ENCODE results near the gene ZMIZ1.

Gene ZMIZ1

DNA sequence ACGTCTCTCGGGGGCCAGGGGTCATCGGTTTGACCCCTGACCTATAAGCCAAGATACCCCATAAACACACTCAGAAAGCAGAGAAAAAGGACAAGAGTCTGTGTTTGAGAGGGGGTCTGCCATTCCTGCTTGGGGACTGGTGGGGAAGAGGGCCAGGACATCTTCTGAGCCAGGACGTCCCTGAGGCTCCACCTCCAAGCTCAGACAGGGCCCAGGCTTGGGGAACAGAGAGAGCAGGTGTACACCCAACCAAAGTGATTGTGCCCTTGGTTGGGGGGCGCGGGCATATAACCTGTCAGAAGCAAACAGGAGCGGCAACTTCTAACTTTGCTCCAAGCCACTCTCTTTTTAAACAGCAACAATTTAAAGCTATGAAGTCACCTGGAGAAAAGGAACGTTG, 244.6 kb downstream of the ZMIZ1 start:
- H3K4me3 ChIP-seq (ENCODE audit: low read length): no peak overlapping the region

DNA sequence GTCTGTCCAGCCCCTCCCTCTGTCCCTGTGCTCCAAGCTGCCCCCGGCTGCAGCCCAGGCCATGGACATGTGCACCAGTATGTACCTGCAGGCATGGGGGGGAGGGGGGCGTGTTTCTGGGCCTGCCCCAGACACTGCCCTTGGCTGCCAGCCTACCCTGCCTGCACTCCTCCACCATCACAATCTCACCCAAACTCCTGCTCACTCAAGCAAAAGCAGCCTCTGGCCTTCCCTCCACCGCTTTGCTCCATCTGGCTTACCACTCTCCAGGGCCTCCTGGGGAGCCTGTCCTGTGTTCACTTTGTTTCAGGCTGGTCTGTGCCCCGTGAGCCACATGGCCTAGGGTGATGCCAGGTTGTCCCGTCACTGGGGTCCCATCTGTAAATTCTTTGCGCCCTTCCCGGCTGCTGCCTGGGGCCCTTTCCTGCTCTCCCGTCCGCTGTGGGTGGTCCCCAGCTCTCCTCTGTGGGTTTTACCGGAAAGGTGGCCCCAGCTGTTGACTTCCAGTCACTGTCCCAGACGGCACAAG, 245.2 kb downstream of the ZMIZ1 start:
- no peak overlapping the region for H3K27ac ChIP-seq (ENCODE audit: low read length)
- no peaks in the 10 kb centered on the region for H3K9me3 ChIP-seq (ENCODE audit: control insufficient read depth, low read depth, low read length)
- H3K4me3 ChIP-seq (ENCODE audit: low read length): no peak overlapping the region
- H3K4me1 ChIP-seq (ENCODE audit: control insufficient read depth, low read depth, low read length): peaks cover 17% of the 10 kb centered on the region
- peaks cover 7% of the 10 kb centered on the region for H3K36me3 ChIP-seq (ENCODE audit: control insufficient read depth, low read depth, low read length)
- no peak overlapping the region for H3K9ac ChIP-seq (ENCODE audit: low read length)
- no peaks in the 10 kb centered on the region for H3K27me3 ChIP-seq (ENCODE audit: control insufficient read depth, insufficient read depth, low read length)

More for the DNA sequence above, 244.6 kb downstream of the ZMIZ1 start:
- no peak overlapping the region for H3K9ac ChIP-seq (ENCODE audit: low read length)
- no peak overlapping the region for H3K27ac ChIP-seq (ENCODE audit: low read length)
- peaks cover 17% of the 10 kb centered on the region for H3K4me1 ChIP-seq (ENCODE audit: control insufficient read depth, low read depth, low read length)
- no peaks in the 10 kb centered on the region for H3K9me3 ChIP-seq (ENCODE audit: control insufficient read depth, low read depth, low read length)
- H3K36me3 ChIP-seq (ENCODE audit: control insufficient read depth, low read depth, low read length): peaks cover 14% of the 10 kb centered on the region
- H3K27me3 ChIP-seq (ENCODE audit: control insufficient read depth, insufficient read depth, low read length): no peaks in the 10 kb centered on the region

DNA sequence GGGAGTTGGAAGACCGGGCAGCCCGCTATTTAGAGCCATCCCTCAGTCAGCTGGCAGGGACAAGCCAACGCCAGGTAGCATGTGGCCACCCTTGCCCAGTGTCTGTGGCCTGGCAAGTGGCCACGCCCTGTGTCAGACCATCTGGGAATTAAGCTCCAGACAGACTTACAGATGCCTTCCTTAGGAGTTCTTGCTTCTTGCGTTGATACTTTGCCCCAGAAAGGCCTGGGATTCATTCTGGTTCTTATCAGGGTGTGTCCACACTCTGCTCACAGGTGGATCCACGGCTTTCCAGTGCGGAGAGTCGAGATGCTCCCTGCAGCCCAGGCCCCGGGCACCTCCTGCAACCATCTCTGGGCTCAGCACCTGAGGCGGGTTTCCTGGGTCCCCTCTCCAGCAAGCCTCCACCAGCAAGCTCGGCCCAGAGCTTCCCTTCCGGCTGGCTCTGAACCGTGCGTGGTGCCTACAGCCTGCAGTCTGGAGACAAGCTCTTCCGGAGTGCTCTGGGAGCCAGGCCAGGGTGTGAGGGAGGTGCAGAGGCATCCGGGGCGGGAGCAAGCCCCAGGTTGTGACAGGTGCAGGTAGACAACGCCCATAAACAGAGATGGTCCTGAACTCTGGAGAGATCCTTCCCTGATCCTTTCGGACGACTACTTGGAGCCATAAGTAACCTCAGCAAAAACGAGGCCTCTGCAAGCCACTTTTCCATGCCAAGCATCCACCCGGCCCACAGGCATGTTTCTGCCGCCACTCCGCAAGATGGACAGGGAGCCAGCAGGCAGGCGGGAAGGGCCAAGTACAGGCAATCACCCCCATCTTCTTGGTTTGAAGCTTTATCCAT, 246.2 kb downstream of the ZMIZ1 start:
- no peaks in the 10 kb centered on the region for H3K27me3 ChIP-seq (ENCODE audit: control insufficient read depth, insufficient read depth, low read length)
- no peaks in the 10 kb centered on the region for H3K9me3 ChIP-seq (ENCODE audit: control insufficient read depth, low read depth, low read length)
- no peak overlapping the region for H3K9ac ChIP-seq (ENCODE audit: low read length)
- no peak overlapping the region for H3K27ac ChIP-seq (ENCODE audit: low read length)
- H3K36me3 ChIP-seq (ENCODE audit: control insufficient read depth, low read depth, low read length): peaks cover 6% of the 10 kb centered on the region
- no peak overlapping the region for H3K4me3 ChIP-seq (ENCODE audit: low read length)
- peaks cover 17% of the 10 kb centered on the region for H3K4me1 ChIP-seq (ENCODE audit: control insufficient read depth, low read depth, low read length)

DNA sequence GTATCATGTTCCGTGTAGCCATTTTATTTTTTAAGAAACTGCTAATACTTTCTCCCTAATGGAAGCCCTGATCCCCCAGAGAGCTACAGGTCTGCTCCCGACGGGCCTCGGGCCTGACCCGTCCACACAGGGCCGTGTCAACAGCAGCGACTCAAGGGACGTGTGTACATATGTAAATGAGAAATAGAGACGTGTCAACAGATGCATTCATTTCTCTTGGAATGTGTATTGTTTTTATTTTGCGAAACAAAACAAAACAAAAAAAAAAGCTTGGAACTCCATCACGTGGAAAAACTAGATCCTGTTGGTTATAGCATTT, 246.8 kb downstream of the ZMIZ1 start:
- peaks cover 17% of the 10 kb centered on the region for H3K4me1 ChIP-seq (ENCODE audit: control insufficient read depth, low read depth, low read length)
- no peak overlapping the region for H3K27ac ChIP-seq (ENCODE audit: low read length)
- H3K9me3 ChIP-seq (ENCODE audit: control insufficient read depth, low read depth, low read length): no peaks in the 10 kb centered on the region
- H3K27me3 ChIP-seq (ENCODE audit: control insufficient read depth, insufficient read depth, low read length): no peaks in the 10 kb centered on the region
- H3K9ac ChIP-seq (ENCODE audit: low read length): no peak overlapping the region
- no peak overlapping the region for H3K4me3 ChIP-seq (ENCODE audit: low read length)
- peaks cover 6% of the 10 kb centered on the region for H3K36me3 ChIP-seq (ENCODE audit: control insufficient read depth, low read depth, low read length)

DNA sequence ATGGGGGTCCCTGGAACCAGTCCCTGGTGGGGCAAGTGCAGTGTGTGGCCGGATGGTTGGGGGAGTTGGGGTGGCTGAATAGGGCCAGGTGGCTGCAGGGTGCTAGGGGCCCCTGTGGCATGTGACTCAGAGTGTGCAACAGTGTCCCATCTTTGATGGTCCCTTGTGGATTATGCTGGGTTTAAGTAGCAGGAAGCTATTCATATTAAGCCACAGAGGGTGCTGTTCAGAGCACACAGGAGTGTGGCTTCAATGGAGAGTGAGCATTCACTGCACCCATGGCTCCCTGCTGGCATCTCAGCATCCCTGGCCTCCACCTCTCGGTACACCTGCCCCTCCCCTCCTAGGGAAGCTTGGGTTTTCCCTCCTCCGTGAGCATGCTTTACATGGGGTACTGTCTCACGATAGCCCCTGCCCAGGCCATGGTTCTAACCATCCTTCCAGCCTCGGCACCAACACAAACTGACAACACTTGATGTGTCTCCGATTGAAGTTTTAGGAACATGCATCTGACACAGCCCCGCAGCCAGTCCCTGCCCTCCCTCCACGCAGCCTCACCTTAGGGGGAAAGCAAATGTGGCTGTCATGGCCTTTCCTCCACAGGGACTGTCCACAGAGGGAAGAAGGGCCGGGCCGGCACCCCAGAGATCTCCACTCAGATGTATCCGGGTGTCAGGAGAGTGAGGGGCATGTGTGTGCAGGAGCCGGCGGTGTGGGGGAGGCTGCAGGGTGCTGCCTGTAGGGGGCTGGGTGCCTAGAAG, 248.1 kb downstream of the ZMIZ1 start:
- no peak overlapping the region for H3K9ac ChIP-seq (ENCODE audit: low read length)
- H3K9me3 ChIP-seq (ENCODE audit: control insufficient read depth, low read depth, low read length): no peaks in the 10 kb centered on the region
- H3K36me3 ChIP-seq (ENCODE audit: control insufficient read depth, low read depth, low read length): peaks cover 6% of the 10 kb centered on the region
- peaks cover 17% of the 10 kb centered on the region for H3K4me1 ChIP-seq (ENCODE audit: control insufficient read depth, low read depth, low read length)
- H3K27me3 ChIP-seq (ENCODE audit: control insufficient read depth, insufficient read depth, low read length): no peaks in the 10 kb centered on the region
- H3K27ac ChIP-seq (ENCODE audit: low read length): no peak overlapping the region
- no peak overlapping the region for H3K4me3 ChIP-seq (ENCODE audit: low read length)

DNA sequence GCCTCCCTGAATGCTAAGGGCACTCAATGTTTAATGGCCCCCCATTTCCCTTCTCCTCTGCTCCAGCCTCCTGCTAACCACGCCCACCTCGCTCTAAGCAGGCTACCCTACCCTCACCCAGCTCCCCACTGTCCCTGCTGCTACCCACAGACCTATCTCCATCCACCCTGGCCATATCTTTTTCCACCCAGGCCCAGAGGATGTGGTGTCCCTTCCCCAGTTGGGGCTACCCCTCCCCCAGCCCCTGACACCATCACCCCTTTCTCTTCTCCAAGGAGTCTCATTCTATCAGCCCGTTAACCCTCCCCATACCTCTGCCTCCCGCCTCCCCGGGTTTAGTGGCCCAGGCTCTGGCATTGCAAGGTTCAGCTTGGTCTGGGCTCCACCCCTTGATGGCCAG, 249.6 kb downstream of the ZMIZ1 start:
- no peak overlapping the region for H3K9ac ChIP-seq (ENCODE audit: low read length)
- H3K9me3 ChIP-seq (ENCODE audit: control insufficient read depth, low read depth, low read length): no peaks in the 10 kb centered on the region
- no peak overlapping the region for H3K4me3 ChIP-seq (ENCODE audit: low read length)
- H3K36me3 ChIP-seq (ENCODE audit: control insufficient read depth, low read depth, low read length): no peaks in the 10 kb centered on the region
- H3K27ac ChIP-seq (ENCODE audit: low read length): no peak overlapping the region
- H3K27me3 ChIP-seq (ENCODE audit: control insufficient read depth, insufficient read depth, low read length): no peaks in the 10 kb centered on the region
- H3K4me1 ChIP-seq (ENCODE audit: control insufficient read depth, low read depth, low read length): peaks cover 17% of the 10 kb centered on the region

DNA sequence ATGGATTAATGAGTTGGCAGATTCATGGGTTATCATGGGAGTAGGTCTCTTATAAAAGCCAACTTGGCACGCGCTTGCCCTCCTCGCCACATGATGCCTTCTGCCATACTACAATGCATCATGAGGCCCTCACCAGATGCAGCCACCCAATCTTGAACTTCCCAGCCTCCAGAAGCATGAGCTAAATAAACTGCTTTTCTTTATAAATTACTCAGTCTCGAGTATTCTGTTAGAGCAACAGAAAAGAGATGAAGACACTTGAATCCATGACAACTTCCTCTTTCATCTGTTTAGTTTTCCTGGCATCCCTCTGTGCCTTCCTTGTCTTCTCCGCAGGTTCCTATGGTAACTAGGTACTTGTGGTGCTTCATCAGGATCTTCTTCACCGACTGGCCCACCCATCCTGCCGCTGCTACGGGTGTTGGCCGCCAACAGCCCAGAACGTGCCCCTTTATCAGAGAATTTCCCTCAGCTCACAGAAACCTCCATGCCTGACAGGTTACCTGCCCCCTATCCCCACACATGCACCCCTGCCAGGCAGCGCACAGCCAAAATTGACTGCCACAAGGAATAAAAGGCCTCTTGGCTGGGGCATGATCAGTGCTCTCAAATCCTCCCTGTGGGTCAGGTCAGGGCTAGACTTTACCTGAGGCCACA, 250.5 kb downstream of the ZMIZ1 start:
- Histone ChIP-seq H3K9ac (ENCODE audit: low read length) (no peak overlapping the region), H3K9me3 (ENCODE audit: control insufficient read depth, low read depth, low read length) (no peaks in the 10 kb centered on the region), H3K27me3 (ENCODE audit: control insufficient read depth, insufficient read depth, low read length) (no peaks in the 10 kb centered on the region), H3K4me3 (ENCODE audit: low read length) (no peak overlapping the region), H3K4me1 (ENCODE audit: control insufficient read depth, low read depth, low read length) (peaks cover 17% of the 10 kb centered on the region), H3K27ac (ENCODE audit: low read length) (no peak overlapping the region), H3K36me3 (ENCODE audit: control insufficient read depth, low read depth, low read length) (no peaks in the 10 kb centered on the region)

DNA sequence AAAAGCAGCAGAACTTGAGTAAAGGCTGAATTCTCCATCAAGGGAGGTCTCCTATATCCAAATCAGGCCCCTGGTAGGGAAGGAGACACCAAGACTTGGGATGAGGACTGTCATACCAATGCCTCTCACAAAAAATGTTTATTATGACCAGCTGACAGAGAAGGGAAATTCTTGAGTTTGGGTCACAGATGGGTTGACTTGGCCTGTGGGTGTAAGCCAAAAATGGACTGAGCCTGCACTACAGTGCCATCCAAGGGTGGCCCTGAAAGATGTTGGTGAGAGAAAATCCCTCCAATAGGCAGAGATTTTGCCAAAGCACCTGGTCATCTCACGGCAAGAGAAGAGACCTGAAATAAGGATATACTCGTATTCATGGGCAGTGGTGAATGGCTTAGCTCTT, 251.6 kb downstream of the ZMIZ1 start:
- peaks cover 17% of the 10 kb centered on the region for H3K4me1 ChIP-seq (ENCODE audit: control insufficient read depth, low read depth, low read length)
- no peaks in the 10 kb centered on the region for H3K36me3 ChIP-seq (ENCODE audit: control insufficient read depth, low read depth, low read length)
- H3K27ac ChIP-seq (ENCODE audit: low read length): no peak overlapping the region
- no peak overlapping the region for H3K4me3 ChIP-seq (ENCODE audit: low read length)
- H3K9ac ChIP-seq (ENCODE audit: low read length): no peak overlapping the region
- H3K27me3 ChIP-seq (ENCODE audit: control insufficient read depth, insufficient read depth, low read length): no peaks in the 10 kb centered on the region
- H3K9me3 ChIP-seq (ENCODE audit: control insufficient read depth, low read depth, low read length): no peaks in the 10 kb centered on the region

DNA sequence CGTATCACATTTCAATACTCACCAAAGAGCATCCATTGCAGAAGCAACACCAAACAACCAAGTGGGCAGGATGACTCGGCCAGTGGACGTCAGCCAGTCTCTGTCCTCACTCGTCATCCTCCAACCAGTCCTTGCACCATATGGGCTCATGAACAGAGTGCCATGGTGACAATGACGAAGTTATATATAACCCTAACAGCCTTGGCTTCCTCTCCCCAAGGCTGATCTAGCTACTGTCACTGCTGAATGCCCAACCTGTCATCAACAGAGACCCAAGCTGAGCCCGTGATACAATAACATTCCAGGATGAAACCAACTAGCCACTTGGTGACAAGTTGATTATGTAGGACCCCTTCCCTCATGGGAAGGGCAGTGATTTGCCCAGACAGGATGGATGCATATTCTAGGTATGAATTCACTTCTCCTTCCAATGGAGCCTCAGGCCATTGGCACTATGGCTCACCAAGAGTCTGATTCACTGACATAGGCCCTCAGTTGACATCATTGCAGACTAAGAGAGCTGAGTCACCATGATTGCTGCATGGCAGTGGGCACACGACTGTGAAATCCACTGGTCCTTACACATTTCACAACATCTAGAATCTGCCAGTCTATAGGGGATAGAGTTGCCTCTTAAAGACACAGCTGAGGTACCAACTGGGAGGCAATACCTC, 252.2 kb downstream of the ZMIZ1 start:
- no peaks in the 10 kb centered on the region for H3K9me3 ChIP-seq (ENCODE audit: control insufficient read depth, low read depth, low read length)
- H3K36me3 ChIP-seq (ENCODE audit: control insufficient read depth, low read depth, low read length): no peaks in the 10 kb centered on the region
- no peak overlapping the region for H3K27ac ChIP-seq (ENCODE audit: low read length)
- no peak overlapping the region for H3K4me3 ChIP-seq (ENCODE audit: low read length)
- peaks cover 17% of the 10 kb centered on the region for H3K4me1 ChIP-seq (ENCODE audit: control insufficient read depth, low read depth, low read length)
- no peaks in the 10 kb centered on the region for H3K27me3 ChIP-seq (ENCODE audit: control insufficient read depth, insufficient read depth, low read length)
- H3K9ac ChIP-seq (ENCODE audit: low read length): no peak overlapping the region

DNA sequence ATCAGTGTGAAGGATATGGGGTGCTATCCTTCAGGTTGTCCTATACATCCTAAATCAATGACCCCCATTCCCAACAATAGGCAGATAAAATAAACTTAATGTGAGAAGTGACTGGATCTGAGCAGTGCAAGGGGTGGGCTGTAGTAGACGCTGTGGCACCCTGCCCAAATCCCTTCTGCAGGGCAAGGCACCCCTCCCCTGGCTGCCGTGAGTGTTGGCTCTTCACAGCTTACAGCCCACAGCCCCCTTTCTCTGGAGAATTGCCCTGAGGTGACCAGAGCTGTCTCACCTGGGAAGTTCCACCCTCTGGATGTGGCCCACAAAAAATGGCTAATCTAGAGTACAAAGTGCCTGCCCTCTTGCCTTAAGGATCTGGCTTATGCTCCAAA, 252.7 kb downstream of the ZMIZ1 start:
- Histone ChIP-seq H3K36me3 (ENCODE audit: control insufficient read depth, low read depth, low read length) (no peaks in the 10 kb centered on the region), H3K27me3 (ENCODE audit: control insufficient read depth, insufficient read depth, low read length) (no peaks in the 10 kb centered on the region), H3K9me3 (ENCODE audit: control insufficient read depth, low read depth, low read length) (no peaks in the 10 kb centered on the region), H3K4me1 (ENCODE audit: control insufficient read depth, low read depth, low read length) (peaks cover 16% of the 10 kb centered on the region), H3K9ac (ENCODE audit: low read length) (no peak overlapping the region), H3K4me3 (ENCODE audit: low read length) (no peak overlapping the region), H3K27ac (ENCODE audit: low read length) (no peak overlapping the region)

DNA sequence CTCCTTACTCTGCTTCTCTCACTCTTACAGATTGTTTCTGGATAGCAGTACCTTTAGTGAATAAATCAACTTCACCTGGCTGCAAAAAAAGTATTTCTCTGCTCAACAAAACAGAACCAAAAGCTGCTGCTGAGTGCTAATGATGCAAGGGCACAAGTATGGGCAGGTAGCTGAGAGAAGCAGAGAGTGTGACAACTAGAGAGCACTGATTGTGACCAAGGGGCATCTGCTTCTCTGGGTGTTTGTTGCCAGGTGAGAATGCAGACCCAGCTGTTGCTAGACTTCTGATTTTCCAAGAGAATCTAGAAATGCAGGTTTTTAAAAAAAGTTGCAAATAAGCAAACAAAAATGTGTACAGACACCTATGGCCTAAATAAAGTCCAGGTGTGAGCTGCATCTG, 253.2 kb downstream of the ZMIZ1 start:
- Histone ChIP-seq H3K27me3 (ENCODE audit: control insufficient read depth, insufficient read depth, low read length) (no peaks in the 10 kb centered on the region), H3K9me3 (ENCODE audit: control insufficient read depth, low read depth, low read length) (no peaks in the 10 kb centered on the region), H3K27ac (ENCODE audit: low read length) (no peak overlapping the region), H3K9ac (ENCODE audit: low read length) (no peak overlapping the region), H3K4me3 (ENCODE audit: low read length) (no peak overlapping the region), H3K36me3 (ENCODE audit: control insufficient read depth, low read depth, low read length) (no peaks in the 10 kb centered on the region), H3K4me1 (ENCODE audit: control insufficient read depth, low read depth, low read length) (peaks cover 11% of the 10 kb centered on the region)
